ENCODE measurements around the gene NQO1.

DNA sequence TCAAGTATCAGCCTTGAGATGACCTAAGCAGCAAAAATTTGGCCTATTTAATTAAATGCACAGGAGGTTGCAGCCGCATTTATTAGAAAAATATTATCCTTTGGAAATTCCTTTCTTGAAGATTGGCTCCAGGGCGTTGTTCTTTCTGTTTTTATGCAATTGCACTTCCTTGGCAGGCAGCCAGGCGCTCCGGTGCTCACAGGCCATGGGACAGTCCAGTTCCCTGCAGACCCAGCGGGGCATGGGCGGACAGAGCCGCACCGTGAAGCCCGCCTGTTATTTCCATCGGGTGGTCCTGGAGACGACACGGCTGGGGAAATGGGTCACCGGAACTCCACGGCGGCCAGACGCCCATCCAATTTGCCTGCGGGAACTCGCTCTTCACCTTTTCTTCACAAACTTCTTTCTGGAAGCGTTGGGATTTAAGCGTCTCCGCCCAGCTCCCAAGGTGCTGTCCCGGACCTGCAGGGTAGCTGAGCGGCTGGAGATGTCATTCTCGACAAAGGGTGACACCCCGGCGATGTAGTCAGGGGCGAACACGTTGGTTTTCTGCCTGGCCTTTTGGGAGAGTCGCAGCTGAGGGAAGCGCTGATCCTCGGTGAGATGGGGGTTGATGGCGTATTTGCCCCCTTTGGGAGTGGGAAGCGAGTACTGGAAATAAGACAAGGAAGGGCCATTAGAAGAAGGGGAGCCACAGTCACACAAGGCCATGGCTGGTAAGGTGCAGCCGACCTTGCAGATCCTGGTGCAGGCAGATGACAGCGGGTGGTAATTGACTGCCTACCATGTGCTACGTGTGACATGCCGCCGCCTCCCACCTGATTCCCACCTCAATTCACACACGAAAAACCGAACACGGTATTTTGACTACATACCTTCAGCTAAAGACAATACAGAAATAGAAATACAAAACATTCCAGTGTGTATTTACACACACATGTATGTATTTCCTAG, 15.9 kb upstream of the NQO1 start:
- TF ChIP-seq ZNF414 (CRISPR knock-in tag; IDR thresholded peaks at IDR 0.05) (no peak), SP4 (CRISPR knock-in tag; IDR thresholded peaks at IDR 0.05) (no peak), JUN (CRISPR knock-in tag; IDR thresholded peaks at IDR 0.05) (no peak), TAF15 (IDR thresholded peaks at IDR 0.05; ENCODE audit: low read depth, low read length, poor library complexity, severe bottlenecking) (no peak), POLR2G (IDR thresholded peaks at IDR 0.05; ENCODE audit: low read depth, low read length) (no peak; the same call in 1 of the 2 replicates), BHLHE40 (IDR thresholded peaks at IDR 0.05; ENCODE audit: low read length) (no peak)
- TF ChIP-seq, protein P1, sequence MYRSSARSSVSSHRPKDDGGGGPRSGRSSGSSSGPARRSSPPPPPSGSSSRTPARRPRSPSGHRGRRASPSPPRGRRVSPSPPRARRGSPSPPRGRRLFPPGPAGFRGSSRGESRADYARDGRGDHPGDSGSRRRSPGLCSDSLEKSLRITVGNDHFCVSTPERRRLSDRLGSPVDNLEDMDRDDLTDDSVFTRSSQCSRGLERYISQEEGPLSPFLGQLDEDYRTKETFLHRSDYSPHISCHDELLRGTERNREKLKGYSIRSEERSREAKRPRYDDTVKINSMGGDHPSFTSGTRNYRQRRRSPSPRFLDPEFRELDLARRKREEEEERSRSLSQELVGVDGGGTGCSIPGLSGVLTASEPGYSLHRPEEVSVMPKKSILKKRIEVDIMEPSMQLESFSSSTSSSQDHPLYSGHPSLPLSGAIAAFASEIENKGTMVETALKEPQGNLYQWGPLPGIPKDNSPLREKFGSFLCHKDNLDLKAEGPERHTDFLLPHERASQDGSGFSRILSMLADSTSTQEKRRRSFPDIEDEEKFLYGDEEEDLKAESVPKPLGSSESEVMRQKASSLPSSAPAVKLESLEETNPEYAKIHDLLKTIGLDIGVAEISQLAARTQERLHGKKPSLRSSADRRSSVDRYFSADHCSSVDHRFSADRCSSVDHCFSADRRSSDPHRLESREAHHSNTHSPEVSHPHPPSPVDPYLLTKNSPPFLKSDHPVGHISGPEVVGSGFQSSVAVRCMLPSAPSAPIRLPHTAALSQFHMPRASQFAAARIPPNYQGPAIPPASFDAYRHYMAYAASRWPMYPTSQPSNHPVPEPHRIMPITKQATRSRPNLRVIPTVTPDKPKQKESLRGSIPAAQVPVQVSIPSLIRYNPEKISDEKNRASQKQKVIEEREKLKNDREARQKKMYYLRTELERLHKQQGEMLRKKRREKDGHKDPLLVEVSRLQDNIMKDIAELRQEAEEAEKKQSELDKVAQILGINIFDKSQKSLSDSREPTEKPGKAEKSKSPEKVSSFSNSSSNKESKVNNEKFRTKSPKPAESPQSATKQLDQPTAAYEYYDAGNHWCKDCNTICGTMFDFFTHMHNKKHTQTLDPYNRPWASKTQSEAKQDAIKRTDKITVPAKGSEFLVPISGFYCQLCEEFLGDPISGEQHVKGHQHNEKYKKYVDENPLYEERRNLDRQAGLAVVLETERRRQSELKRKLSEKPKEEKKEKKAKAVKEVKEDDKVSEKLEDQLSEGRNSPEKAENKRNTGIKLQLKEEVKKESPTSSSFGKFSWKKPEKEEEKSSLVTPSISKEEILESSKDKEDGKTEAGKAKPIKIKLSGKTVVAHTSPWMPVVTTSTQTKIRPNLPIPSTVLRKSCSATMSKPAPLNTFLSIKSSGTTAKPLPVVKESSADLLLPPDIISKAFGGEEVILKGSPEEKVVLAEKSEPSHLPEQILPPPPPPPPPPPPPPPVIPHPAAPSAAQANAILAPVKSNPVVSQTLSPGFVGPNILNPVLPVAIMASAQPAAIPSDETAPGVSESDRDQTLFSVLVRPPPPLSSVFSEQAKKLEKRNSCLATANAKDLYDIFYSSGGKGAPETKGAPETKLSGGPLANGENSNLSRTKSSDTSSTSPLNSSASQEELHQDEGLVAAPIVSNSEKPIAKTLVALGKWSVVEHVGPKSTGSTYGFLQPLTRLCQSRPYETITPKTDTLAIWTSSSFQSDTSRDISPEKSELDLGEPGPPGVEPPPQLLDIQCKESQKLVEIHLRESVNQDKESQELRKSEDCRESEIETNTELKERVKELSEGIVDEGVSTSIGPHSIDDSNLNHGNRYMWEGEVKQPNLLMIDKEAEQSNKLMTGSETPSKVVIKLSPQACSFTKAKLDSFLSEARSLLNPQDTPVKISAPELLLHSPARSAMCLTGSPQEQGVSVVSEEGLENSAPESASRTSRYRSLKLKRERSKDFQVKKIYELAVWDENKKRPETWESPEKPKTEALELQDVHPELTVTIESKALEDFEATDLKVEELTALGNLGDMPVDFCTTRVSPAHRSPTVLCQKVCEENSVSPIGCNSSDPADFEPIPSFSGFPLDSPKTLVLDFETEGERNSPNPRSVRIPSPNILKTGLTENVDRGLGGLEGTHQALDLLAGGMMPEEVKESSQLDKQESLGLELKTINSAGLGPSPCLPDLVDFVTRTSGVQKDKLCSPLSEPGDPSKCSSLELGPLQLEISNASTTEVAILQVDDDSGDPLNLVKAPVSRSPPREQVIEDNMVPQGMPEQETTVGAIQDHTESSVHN (CRISPR knock-in tag; IDR thresholded peaks at IDR 0.05): no peak
- TF ChIP-seq, protein P2, sequence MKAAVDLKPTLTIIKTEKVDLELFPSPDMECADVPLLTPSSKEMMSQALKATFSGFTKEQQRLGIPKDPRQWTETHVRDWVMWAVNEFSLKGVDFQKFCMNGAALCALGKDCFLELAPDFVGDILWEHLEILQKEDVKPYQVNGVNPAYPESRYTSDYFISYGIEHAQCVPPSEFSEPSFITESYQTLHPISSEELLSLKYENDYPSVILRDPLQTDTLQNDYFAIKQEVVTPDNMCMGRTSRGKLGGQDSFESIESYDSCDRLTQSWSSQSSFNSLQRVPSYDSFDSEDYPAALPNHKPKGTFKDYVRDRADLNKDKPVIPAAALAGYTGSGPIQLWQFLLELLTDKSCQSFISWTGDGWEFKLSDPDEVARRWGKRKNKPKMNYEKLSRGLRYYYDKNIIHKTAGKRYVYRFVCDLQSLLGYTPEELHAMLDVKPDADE (CRISPR knock-in tag; IDR thresholded peaks at IDR 0.05): no peak

Measured in HepG2 (cell line).